ENCODE results near the gene TMEM255B.

GRCh38 chr13:113817860-113818691 lies 59.0 kb downstream of the TMEM255B start:
- TF ChIP-seq CTCF (IDR thresholded peaks at IDR 0.05), result no peak
- no peak for TF ChIP-seq POLR2A (IDR thresholded peaks at IDR 0.05)
